Motor neuron (in vitro differentiated cells): Measurements from ENCODE around the gene DDX39B. TPM values are rescaled to one million over a fixed set of nuclear protein-coding genes. Genes with fewer than 3 reads are reported as not detected.
"Not testable (repeated sequence)": the region's sequence is repeated elsewhere in the genome, so short reads cannot be mapped to it uniquely, and the experiment has no call there.

ENCODE experiments used
- ATAC-seq, 8 experiments: fragments of 200-7000 bp; cut with Tn5 transposase; replicated peaks in 6 of 8; 2 replicates each; pipeline ENCODE4 v1.8.0; 2021; ENCODE audit warnings: mild to moderate bottlenecking in 8 of 8, moderate library complexity in 8 of 8
- H3K27ac ChIP-seq, 2 donors: fragments of 250-450 bp; sonication (Bioruptor Pico); 2 replicates each; pipeline ENCODE4 v1.9.0; 2021; ENCODE audit warnings: antibody characterized with exemption in 2 of 2, mild to moderate bottlenecking in 2 of 2, moderate library complexity in 1 of 2
- H3K4me1 ChIP-seq, 2 donors: fragments of 250-450 bp; sonication (Bioruptor Pico); replicated peaks in 1 of 2; 2 replicates each; pipeline ENCODE4 v1.6.1; 2021; ENCODE audit warnings: antibody characterized with exemption in 2 of 2, mild to moderate bottlenecking in 2 of 2, moderate library complexity in 1 of 2
- H3K4me3 ChIP-seq, 5 donors: fragments of 250-450 bp; sonication (Bioruptor Pico); 2 replicates each; pipeline ENCODE4 v1.9.0; 2021; ENCODE audit warnings: antibody characterized with exemption in 5 of 5, mild to moderate bottlenecking in 5 of 5, moderate library complexity in 4 of 5
- WGBS, 10 experiments: fragments of 450-650 bp; shearing (Covaris generic); methylation state at CpG; one replicate each; pipeline ENCODE4 v1.0.0; 2022; 5-methylcytosine and 5-hydroxymethylcytosine counted together
- in situ Hi-C, 9 experiments: fragments of 400-800 bp; cut with MboI; loops; one replicate each; pipeline ENCODE4 v1.15.0; 2021; ENCODE audit warnings: low sequenced_read_pairs in 9 of 9, low pct_unique_long_range_greater_than_20kb in 2 of 9; ENCODE audit not compliant: unreplicated experiment in 9 of 9
- total RNA-seq, 8 experiments: library from RNA; unstranded; fragments of 300-600 nt; gene quantifications; 2 replicates each; pipeline versions ENCODE4 v1.2.3 to v1.2.4, GENCODE V29; 2022

Gene DDX39B
- total RNA-seq, 8 experiments from 2014 or later: 238 to 564 (median 386) TPM

DNA sequence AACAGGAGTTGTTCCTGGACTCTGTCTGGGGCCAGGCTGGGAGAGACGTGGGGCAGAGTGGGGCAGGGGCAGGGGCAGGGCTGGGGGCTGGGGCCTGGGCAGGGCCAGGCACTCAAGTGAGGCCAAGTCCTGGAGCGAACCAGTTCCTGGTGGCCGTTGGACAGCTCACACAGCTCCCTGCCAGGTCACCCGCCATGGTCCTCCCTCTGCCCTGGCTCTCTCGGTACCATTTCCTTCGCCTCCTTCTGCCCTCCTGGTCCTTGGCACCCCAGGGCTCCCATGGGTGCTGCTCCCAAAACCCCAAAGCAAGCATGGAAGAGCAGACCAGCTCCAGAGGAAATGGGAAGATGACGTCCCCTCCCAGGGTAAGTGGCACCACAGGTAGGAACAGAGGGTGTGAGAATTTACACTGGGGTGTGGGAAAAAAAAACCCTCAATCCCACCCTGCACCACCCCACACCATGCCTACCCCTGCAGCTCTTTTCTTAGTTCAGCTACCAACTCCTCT lies 12.9 kb downstream of the DDX39B start, which contains the start of gene MCCD1:
Gene MCCD1, plus strand, starts transcription at position 142 of the 508 bp plus-strand sequence. Its CDS starts 53 bp downstream, at position 195.
- ATAC-seq: peak; percentile 13 to 45 (median 34)
- in situ Hi-C loops: loop anchor here in 1 of 9 experiments (25.0 kb wide), 1 partner anchor 658 kb away; the partner anchor contains the start of genes AGER, AGPAT1, GPSM3 and PBX2
- 100% methylated on average over 1 of the region's 7 CpGs; no CpG with 5 or more reads in 9 of the 10 experiments for WGBS, 10 experiments
- no peak within 1 kb of the TSS for H3K4me3 ChIP-seq
- H3K27ac ChIP-seq: no peak within 1 kb of the TSS
- H3K4me1 ChIP-seq: no peaks in the 10 kb centered on the region

DNA sequence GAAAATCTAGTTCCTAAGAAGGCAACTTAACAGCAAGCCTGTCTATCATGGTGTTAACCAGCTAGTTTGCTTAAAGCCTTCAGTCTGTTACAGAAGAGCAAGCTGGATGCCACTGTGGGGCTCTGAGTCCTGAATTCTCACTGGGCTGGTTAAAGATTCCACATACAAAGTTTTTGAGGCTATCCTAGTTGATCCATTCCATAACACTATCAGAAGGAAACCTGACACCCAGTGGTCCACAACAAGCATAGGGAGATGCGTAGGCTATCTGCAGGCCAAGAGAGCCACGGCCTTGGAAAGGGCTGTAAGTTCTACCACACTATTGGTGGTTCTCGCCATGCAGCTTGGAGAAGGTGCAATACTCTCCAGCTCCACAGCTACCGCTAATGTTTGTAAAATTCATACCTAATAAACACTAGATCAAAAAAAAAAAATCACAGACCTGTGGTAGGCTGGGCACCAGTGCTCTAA lies 13.5 kb downstream of the DDX39B start:
- H3K4me3 ChIP-seq: no peak overlapping the region
- ATAC-seq: peak in 7 of 8 experiments; percentile 2 to 29 (median 10)
- H3K27ac ChIP-seq: no peak overlapping the region
- in situ Hi-C loops: loop anchor here in 1 of 9 experiments (25.0 kb wide), 1 partner anchor 659 kb away; the partner anchor contains the start of genes AGER, AGPAT1, GPSM3 and PBX2
- WGBS, 10 experiments: 70 to 100% (median 87%) methylated on average over 1 to 4 of the region's 4 CpGs; no CpG with 5 or more reads in 6 of the 10 experiments
- H3K4me1 ChIP-seq: no peaks in the 10 kb centered on the region

DNA sequence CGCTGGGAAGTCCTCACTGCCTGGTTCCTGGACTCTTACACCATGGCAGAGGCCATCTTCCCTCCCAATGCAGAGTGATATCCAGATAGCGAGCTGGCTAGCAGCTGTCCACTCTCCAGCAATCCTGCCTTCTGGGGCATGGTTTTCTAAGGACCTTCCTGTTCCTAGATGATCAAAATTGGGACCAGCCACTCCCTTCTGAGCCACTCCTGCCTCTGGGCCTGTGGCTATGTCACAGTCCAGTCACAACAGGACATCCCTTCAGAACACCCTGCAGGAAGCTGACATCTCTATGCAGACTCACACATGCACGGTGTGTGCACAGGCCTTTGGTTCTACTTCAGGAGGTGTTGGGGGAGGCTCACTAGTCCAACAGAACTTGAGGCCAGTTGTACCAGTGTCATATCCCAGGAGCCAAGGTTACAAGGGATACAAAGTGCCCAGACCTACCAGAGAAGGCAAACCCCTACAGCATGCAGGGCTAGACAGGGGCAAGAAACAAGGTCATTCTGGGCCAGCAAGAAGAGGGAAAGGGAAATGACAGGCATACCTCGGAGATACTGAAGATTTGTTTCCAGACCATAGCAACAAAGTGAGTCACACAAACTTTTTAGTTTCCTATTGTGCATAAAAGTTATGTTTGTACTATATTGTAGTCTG lies 15.7 kb downstream of the DDX39B start:
- Histone ChIP-seq H3K4me1 (no peaks in the 10 kb centered on the region), H3K4me3 (no peak overlapping the region), H3K27ac (no peak overlapping the region)
- in situ Hi-C loops: loop anchor here in 1 of 9 experiments (25.0 kb wide), 1 partner anchor 661 kb away; the partner anchor contains the start of genes AGER, AGPAT1, GPSM3 and PBX2
- WGBS, 10 experiments: 46 to 100% (median 77%) methylated on average over 1 to 4 of the region's 4 CpGs; no CpG with 5 or more reads in 1 of the 10 experiments
- peak in 6 of 8 experiments; percentile 6 to 28 (median 20) for ATAC-seq

DNA sequence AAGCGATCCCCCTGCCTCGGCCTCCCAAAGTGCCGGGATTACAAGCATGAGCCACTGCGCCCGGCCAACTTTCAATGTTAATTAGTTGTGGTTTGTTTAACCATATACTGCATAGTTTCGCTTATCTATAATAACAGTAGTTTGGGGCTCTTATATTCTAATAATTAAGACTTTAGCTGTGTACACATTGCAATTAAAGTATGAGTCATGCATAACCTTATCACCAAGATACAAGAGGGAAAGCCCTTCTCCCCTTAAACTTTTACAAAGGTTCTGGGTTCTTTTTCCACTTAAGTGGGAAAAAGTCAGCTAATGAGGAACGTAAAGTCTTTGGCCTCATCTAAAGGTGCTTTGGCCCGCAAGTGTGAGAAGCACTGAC lies 16.3 kb downstream of the DDX39B start:
- WGBS, 10 experiments: 68 to 100% (median 78%) methylated on average over 1 to 8 of the region's 8 CpGs; no CpG with 5 or more reads in 3 of the 10 experiments
- Histone ChIP-seq H3K27ac (no peak overlapping the region), H3K4me1 (no peaks in the 10 kb centered on the region), H3K4me3 (no peak overlapping the region)
- ATAC-seq: no peak
- in situ Hi-C loops: loop anchor here in 1 of 9 experiments (25.0 kb wide), 1 partner anchor 662 kb away; the partner anchor contains the start of genes AGER, AGPAT1, GPSM3 and PBX2

DNA sequence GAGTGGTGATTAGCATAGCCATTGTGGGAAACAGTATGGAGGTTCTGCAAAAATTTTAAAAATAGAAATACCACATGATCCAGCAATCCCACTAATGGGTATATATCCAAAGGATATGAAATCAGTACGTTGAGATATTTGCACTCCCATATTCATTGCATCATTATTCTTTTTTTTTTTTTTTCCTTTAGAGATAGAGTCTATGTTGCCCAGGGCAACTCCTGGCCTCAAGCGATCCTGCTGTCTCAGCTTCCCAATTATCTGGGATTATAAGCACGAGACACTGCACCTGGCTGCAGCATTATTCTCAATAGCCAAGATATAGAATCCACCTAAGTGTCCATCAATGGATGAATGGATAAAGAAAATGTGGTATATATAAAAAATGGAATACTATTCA lies 20.0 kb downstream of the DDX39B start:
- Histone ChIP-seq H3K4me3 (no peak overlapping the region), H3K27ac (no peak overlapping the region), H3K4me1 (no peaks in the 10 kb centered on the region)
- 0 to 100% (median 54%) methylated on average over 1 to 3 of the region's 3 CpGs for WGBS, 10 experiments
- in situ Hi-C loops: no loop called here
- ATAC-seq: no peak

DNA sequence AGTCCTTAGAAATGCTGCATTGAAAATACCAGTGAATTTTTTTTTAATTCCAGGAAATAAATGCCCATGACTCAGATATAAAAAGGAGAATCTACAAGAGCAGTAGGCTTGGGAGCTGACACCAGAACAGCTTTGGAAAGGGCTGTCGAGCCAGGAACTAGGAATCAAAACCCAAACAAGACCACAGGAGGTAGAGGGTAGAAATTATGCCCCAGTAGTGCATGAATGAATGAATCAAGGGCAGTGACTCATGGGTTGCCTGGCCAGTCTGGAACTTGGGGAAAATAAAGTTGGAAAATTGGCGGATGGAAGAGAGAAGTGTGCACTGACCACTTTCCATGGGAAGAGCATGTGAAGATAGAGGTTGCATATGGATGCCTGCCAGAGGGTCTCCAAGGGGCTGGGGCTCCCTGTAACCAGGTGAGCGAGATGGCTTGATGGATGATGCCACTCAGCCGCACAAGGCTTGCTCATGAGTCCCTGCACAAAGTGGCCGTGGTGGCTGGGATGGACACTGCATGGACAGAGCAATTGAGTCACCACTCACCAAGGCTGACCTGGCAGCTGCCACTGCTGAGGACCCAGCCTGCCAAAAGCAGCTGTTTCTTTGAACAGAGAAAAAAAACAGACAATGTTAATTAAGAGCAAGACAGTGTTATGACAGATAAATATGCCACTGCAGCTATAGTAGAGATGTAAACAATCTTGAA lies 28.2 kb downstream of the DDX39B start:
- no peak for ATAC-seq
- Histone ChIP-seq H3K27ac (no peak overlapping the region), H3K4me3 (no peak overlapping the region), H3K4me1 (no peaks in the 10 kb centered on the region)
- WGBS, 10 experiments: 0 to 100% (median 70%) methylated on average over 1 to 4 of the region's 5 CpGs; no CpG with 5 or more reads in 1 of the 10 experiments
- in situ Hi-C loops: no loop called here

DNA sequence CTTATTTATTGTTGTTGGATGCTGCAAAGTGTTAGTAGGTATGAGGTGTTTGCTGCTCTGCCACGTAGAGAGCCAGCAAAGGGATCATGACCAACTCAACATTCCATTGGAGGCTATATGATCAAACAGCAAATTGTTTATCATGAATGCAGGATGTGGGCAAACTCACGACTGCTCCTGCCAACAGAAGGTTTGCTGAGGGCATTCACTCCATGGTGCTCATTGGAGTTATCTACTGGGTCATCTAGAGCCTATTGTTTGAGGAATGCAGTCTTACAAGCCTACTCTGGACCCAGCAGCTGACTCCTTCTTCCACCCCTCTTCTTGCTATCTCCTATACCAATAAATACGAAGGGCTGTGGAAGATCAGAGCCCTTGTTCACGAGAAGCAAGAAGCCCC lies 31.8 kb downstream of the DDX39B start:
- 45 to 100% (median 67%) methylated on average over 1 to 4 of the region's 4 CpGs; no CpG with 5 or more reads in 1 of the 10 experiments for WGBS, 10 experiments
- ATAC-seq: no peak
- in situ Hi-C loops: no loop called here
- Histone ChIP-seq H3K4me1 (no peaks in the 10 kb centered on the region), H3K27ac (no peak overlapping the region), H3K4me3 (no peak overlapping the region)

DNA sequence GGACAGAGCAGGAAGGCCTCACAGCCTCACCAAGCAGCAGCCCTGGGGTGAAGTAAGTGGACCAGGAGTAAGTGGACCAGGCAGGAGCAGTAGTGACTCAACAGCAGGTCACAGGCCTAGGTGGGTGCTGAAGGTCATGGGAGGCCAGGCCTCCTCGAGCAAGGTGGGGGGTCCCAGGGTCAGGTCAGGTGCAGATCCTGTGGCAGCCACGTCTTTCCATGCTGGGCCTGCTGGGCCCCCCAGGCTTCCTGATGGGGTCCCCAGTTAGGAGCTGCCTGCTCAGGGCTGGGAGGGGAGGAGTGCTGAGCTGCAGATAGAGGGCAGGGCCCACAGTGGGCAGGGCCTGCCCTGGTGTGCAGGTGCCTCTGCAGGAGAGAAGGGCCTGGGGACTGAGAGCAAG lies 32.8 kb downstream of the DDX39B start:
- H3K4me1 ChIP-seq, in situ Hi-C loops, H3K27ac ChIP-seq, H3K4me3 ChIP-seq, ATAC-seq: not testable (repeated sequence)
- 80% methylated on average over 1 of the region's 2 CpGs; no CpG with 5 or more reads in 9 of the 10 experiments for whole genome bisulfite sequencing, 10 experiments

DNA sequence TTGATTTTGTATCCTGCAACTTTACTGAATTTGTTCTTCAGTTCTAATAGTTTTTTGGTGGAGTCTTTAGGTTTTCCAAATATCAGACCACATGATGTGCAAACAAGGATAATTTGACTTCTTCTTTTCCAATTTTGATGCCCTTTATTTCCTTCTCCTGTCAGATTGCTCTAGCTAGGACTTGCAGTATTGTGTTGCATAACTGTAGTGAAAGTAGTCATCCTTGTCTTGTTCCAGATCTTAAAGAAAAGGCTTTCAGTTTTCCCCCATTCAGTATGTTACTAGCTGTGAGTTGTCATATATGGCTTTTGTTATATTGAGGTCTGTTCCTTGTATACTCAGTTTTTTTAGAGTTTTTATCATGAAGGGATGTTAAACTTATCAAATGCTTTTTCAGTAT lies 39.2 kb downstream of the DDX39B start:
- no peak overlapping the region for H3K27ac ChIP-seq
- in situ Hi-C loops: no loop called here
- no peak for ATAC-seq
- H3K4me1 ChIP-seq: peaks cover under 1 to 4% of the 10 kb centered on the region in 2 donors
- H3K4me3 ChIP-seq: no peak overlapping the region

DNA sequence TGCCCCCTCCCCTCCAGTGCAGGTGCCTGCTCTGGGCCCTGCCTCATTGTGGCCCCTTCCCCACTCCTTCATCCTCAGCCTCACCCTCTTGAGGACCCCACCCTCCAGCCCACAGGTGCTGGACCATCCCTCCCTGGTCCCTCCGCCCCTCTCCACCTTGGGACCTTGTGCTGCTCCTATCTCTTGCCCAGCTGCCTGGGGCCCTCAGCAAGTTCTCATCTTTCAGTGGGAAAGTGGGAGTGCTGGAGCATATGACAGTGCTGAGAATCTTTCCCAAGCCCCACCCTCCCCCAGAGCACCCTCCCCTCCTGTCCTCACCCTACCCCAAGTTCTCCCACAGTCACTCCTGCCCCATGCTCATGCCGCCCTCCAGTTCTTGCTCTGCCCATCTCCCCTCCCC lies 42.2 kb downstream of the DDX39B start:
- in situ Hi-C loops, H3K4me1 ChIP-seq, H3K4me3 ChIP-seq, H3K27ac ChIP-seq: not testable (repeated sequence)
- ATAC-seq: peak in 1 of 8 experiments; percentile 14
- WGBS, 10 experiments: no CpG with 5 or more reads among the region's 2 CpGs

DNA sequence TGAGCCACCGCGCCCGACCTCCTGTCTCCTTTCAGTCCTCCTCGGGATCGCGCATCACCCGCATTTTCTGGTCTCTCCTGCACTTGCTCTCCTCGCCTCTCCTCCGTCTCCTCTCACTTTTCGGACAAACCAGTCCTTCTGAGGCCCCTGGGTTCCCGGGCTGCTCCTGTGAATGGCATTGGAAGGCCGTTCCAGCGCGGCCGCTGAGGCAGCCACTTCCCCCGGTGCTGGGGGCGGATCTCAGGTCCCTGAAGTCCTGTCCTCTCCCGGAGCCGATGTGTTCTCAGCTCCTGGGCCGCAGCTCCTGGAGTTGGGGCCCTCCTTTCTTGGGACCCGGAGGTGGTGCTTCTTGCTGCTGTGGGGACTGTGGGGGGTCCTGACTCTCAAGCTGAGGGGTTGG lies 43.1 kb downstream of the DDX39B start:
- in situ Hi-C loops: no loop called here
- 3 to 50% methylated on average over 1 to 7 of the region's 21 CpGs; no CpG with 5 or more reads in 8 of the 10 experiments for WGBS, 10 experiments
- peak overlapping the region in 3 of 5 donors; percentile 5 to 37 (median 14) for H3K4me3 ChIP-seq
- ATAC-seq: no peak
- no peak overlapping the region for H3K27ac ChIP-seq
- H3K4me1 ChIP-seq: peaks cover 4% of the 10 kb centered on the region in 2 donors

DNA sequence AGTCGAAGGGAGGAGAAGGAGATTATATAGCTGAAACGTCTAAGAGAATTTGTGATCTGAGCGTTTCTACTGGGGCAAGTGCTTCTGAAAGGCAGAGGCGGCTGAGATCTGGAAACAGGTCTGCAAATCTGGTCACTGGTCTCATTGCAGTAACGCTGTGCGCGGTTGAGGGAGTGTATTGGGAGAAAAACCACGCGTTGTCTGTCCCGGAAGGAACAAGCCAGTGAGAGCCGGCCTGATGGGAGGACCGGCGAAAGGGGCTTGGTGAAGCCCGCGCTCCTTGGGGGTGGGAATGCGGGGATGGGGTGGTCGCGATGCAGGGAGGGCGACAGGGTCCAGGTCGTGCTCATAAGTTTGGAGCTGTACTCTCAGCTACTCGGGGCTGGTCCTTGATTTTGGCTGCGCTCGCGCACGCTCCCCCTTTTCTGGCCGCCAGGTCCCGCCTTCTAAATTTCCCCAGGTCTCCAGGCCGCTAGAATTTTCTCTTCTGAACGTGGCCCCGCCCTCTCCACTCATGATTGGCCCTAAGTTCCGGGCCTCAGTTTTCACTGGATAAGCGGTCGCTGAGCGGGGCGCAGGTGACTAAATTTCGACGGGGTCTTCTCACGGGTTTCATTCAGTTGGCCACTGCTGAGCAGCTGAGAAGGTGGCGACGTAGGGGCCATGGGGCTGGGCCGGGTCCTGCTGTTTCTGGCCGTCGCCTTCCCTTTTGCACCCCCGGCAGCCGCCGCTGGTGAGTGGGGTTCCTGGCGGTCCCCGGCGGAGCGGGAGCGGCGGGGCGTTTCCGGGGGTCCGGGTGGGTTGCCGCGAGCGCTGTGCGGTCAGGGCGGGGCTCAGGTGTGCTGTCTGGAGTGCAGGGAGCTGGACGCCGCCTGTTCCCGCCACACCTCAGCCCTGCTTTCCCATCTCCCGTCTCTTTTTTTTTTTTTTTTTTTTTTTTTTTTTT lies 44.0 kb downstream of the DDX39B start, which contains the start of gene MICB:
Gene MICB, plus strand, starts transcription at position 615 of the 946 bp plus-strand sequence. Its CDS starts 49 bp downstream, at position 664.
- in situ Hi-C loops: no loop called here
- H3K27ac ChIP-seq: peak within 1 kb of the TSS in 1 of 2 donors; percentile 8

More for the DNA sequence above, 44.0 kb downstream of the DDX39B start, which contains the start of gene MICB:
- H3K4me1 ChIP-seq: peaks cover 4% of the 10 kb centered on the region in 2 donors
- peak; percentile 14 to 78 (median 32) for ATAC-seq
- H3K4me3 ChIP-seq: peak within 1 kb of the TSS; percentile 19 to 37 (median 36)
- WGBS, 10 experiments: 0 to 60% (median 0%) methylated on average over 1 to 20 of the region's 64 CpGs; no CpG with 5 or more reads in 1 of the 10 experiments
